ENCODE results near the gene MED31. TPM values are rescaled to one million over a fixed set of nuclear protein-coding genes. Genes with fewer than 3 reads are reported as not detected.

Gene MED31
- total and polyA plus RNA-seq, 2 experiments from 2014 or later = 13.8 to 44.2 TPM

DNA sequence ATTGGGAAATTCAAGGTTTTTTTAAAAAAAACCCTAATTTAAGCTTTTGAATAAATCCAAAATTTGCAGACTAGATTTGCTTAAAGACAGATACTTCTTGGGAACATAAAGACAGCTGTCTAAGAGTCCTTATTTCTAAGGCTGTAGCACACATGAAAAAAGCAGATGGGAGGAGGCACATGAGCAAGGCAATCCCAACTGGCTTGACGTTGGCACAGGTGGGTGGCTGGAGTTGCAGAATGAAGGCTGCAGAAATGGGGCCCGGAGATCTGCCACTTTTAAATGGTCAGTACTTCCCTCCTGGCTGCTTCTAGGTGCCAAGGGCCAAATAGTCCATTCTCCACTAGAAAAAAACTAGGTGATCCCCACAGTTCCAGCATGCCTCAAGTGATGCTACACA is 15.3 kb downstream of the MED31 start:
- Histone ChIP-seq H3K27ac (no peak overlapping the region), H3K4me3 (no peak overlapping the region), H3K27me3 (no peaks in the 10 kb centered on the region), H4K20me1 (ENCODE audit: insufficient read depth, poor library complexity, severe bottlenecking) (no peaks in the 10 kb centered on the region), H3K4me1 (ENCODE audit: insufficient read depth) (peaks cover 7% of the 10 kb centered on the region), H3K9me2 (replicated peaks; ENCODE audit: insufficient read depth) (no peaks in the 10 kb centered on the region), H3K4me2 (no peak overlapping the region), H2AFZ (no peak overlapping the region), H3K9me3 (ENCODE audit: low read depth) (no peaks in the 10 kb centered on the region), H3K36me3 (replicated peaks; ENCODE audit: insufficient read depth, low read depth) (peaks cover 6% of the 10 kb centered on the region), H3K79me2 (peaks cover 46% of the 10 kb centered on the region)
- no peak for DNase-seq (ENCODE audit: low spot score)
- WGBS (ENCODE audit: low lambda C conversion rate, missing lambda C conversion rate) = 93% methylated on average over 2 of the region's 2 CpGs
- TF ChIP-seq CTCF (IDR thresholded peaks at IDR 0.05; ENCODE audit: poor library complexity) (no peak), EZH2phosphoT487 (IDR thresholded peaks at IDR 0.05; ENCODE audit: low read depth, severe bottlenecking, unreplicated experiment) (no peak), EZH2 (IDR thresholded peaks at IDR 0.05; ENCODE audit: borderline replicate concordance) (no peak)

- peaks cover 6% of the 10 kb centered on the region for H3K36me3 ChIP-seq (replicated peaks; ENCODE audit: insufficient read depth, low read depth)
- no peaks in the 10 kb centered on the region for H3K4me1 ChIP-seq (ENCODE audit: insufficient read depth)
- H3K9me2 ChIP-seq (replicated peaks; ENCODE audit: insufficient read depth) = no peaks in the 10 kb centered on the region
- no peaks in the 10 kb centered on the region for H4K20me1 ChIP-seq (ENCODE audit: insufficient read depth, poor library complexity, severe bottlenecking)
- no peak overlapping the region for H3K4me2 ChIP-seq
- H3K9me3 ChIP-seq (ENCODE audit: low read depth) = no peaks in the 10 kb centered on the region
- TF ChIP-seq CTCF (IDR thresholded peaks at IDR 0.05; ENCODE audit: poor library complexity) (no peak), EZH2 (IDR thresholded peaks at IDR 0.05; ENCODE audit: borderline replicate concordance) (no peak), EZH2phosphoT487 (IDR thresholded peaks at IDR 0.05; ENCODE audit: low read depth, severe bottlenecking, unreplicated experiment) (no peak)
- no peak overlapping the region for H2AFZ ChIP-seq
- no peaks in the 10 kb centered on the region for H3K27me3 ChIP-seq
- H3K4me3 ChIP-seq = no peak overlapping the region
- no peak overlapping the region for H3K27ac ChIP-seq
- H3K79me2 ChIP-seq = peaks cover 31% of the 10 kb centered on the region
- no peak for DNase-seq (ENCODE audit: low spot score)
- 96% methylated on average over 3 of the region's 3 CpGs for WGBS (ENCODE audit: low lambda C conversion rate, missing lambda C conversion rate)
These were observed 18.1 kb downstream of the MED31 start for GRCh38 chr17:6633263-6633662.

DNA sequence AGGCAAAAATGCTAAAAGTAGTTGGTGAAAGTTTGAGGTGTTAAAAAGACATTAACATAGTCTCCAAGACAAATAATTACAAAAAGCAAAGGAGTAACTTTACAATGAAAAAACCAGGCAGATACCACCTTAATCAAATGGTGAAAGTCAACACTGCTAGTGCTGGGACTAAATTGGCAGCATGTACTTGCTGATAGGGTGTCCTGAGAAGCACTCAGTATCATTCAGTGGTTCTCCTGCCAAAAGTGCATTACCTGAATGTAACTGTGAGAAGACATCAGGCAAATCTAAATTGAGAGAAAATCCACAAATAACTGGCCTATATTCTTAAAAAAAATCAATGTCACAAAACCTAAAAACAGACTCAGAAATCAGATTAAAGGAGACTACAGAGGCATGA is 18.9 kb downstream of the MED31 start:
- no peak for DNase-seq (ENCODE audit: low spot score)
- Histone ChIP-seq H3K4me3 (no peak overlapping the region), H3K4me2 (no peak overlapping the region), H3K9me2 (replicated peaks; ENCODE audit: insufficient read depth) (no peaks in the 10 kb centered on the region), H4K20me1 (ENCODE audit: insufficient read depth, poor library complexity, severe bottlenecking) (no peaks in the 10 kb centered on the region), H3K27me3 (no peaks in the 10 kb centered on the region), H3K36me3 (replicated peaks; ENCODE audit: insufficient read depth, low read depth) (peaks cover 6% of the 10 kb centered on the region), H3K27ac (no peak overlapping the region), H3K9me3 (ENCODE audit: low read depth) (no peaks in the 10 kb centered on the region), H2AFZ (no peak overlapping the region), H3K4me1 (ENCODE audit: insufficient read depth) (no peaks in the 10 kb centered on the region), H3K79me2 (peaks cover 25% of the 10 kb centered on the region)
- TF ChIP-seq CTCF (IDR thresholded peaks at IDR 0.05; ENCODE audit: poor library complexity) = no peak
- TF ChIP-seq EZH2 (IDR thresholded peaks at IDR 0.05; ENCODE audit: borderline replicate concordance) = no peak
- no peak for TF ChIP-seq EZH2phosphoT487 (IDR thresholded peaks at IDR 0.05; ENCODE audit: low read depth, severe bottlenecking, unreplicated experiment)

DNA sequence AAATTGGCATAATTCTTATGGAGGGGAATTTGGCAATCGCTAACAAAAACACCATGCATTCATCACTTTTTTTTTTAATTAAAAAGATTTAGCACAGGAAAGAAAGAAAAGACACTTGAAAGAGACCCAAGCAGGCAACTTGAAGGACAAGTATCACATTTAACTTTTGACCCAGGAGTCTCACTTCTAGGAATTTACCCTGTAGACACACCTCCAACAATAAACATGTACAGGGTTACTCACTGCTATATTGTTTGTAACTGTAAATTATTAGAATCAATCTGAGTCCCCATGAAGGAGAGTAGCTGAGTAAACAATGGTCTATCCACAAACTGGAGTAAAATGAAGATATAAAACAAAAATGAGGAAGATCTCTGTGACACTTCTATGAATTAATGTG is 21.0 kb downstream of the MED31 start:
- Histone ChIP-seq H2AFZ (no peak overlapping the region), H3K79me2 (peaks cover 25% of the 10 kb centered on the region), H3K4me3 (no peak overlapping the region), H3K4me2 (no peak overlapping the region), H3K9me2 (replicated peaks; ENCODE audit: insufficient read depth) (no peaks in the 10 kb centered on the region), H3K4me1 (ENCODE audit: insufficient read depth) (no peaks in the 10 kb centered on the region), H3K27me3 (no peaks in the 10 kb centered on the region), H3K27ac (no peak overlapping the region), H3K36me3 (replicated peaks; ENCODE audit: insufficient read depth, low read depth) (peaks cover 8% of the 10 kb centered on the region), H3K9me3 (ENCODE audit: low read depth) (no peaks in the 10 kb centered on the region), H4K20me1 (ENCODE audit: insufficient read depth, poor library complexity, severe bottlenecking) (no peaks in the 10 kb centered on the region)
- WGBS (ENCODE audit: low lambda C conversion rate, missing lambda C conversion rate) = 100% methylated on average over 1 of the region's 1 CpG
- DNase-seq (ENCODE audit: low spot score) = no peak
- no peak for TF ChIP-seq EZH2phosphoT487 (IDR thresholded peaks at IDR 0.05; ENCODE audit: low read depth, severe bottlenecking, unreplicated experiment)
- TF ChIP-seq CTCF (IDR thresholded peaks at IDR 0.05; ENCODE audit: poor library complexity) = no peak
- TF ChIP-seq EZH2 (IDR thresholded peaks at IDR 0.05; ENCODE audit: borderline replicate concordance) = no peak
